HG02642 (cell line): ENCODE measurements around the gene ARNT2.

Experiments used
- ATAC-seq: cut with Tn5 transposase; IDR thresholded peaks from one replicate; pipeline ENCODE4 v1.9.1; 2021; ENCODE audit warnings: mild to moderate bottlenecking; ENCODE audit not compliant: unreplicated experiment, poor library complexity

ARNT2 gene

GRCh38 chr15:80405554-80405850, 1.3 kb downstream of the ARNT2 start:
- no peak for ATAC-seq

- no peak for ATAC-seq
These were observed 1.8 kb downstream of the ARNT2 start for GRCh38 chr15:80405970-80406369.

- ATAC-seq, result no peak
These were observed 7.7 kb downstream of the ARNT2 start for GRCh38 chr15:80411788-80412288.

- ATAC-seq, result no peak
These were observed 10.6 kb downstream of the ARNT2 start for GRCh38 chr15:80414546-80415357.

GRCh38 chr15:80415358-80415670, 11.1 kb downstream of the ARNT2 start:
- no peak for ATAC-seq

- no peak for ATAC-seq
These were observed 12.5 kb downstream of the ARNT2 start for GRCh38 chr15:80416702-80417101.

- no peak for ATAC-seq
These were observed 14.8 kb downstream of the ARNT2 start for GRCh38 chr15:80418892-80419537.

GRCh38 chr15:80419546-80419945, 15.4 kb downstream of the ARNT2 start:
- ATAC-seq, result no peak

- ATAC-seq, result no peak
These were observed 16.5 kb downstream of the ARNT2 start for GRCh38 chr15:80420658-80421057.

GRCh38 chr15:80423215-80423614, 19.0 kb downstream of the ARNT2 start:
- ATAC-seq, result no peak

GRCh38 chr15:80424381-80424780, 20.2 kb downstream of the ARNT2 start:
- no peak for ATAC-seq

- no peak for ATAC-seq
These were observed 22.1 kb downstream of the ARNT2 start for GRCh38 chr15:80426316-80426715.

- ATAC-seq, result no peak
These were observed 25.8 kb downstream of the ARNT2 start for GRCh38 chr15:80429964-80430363.

GRCh38 chr15:80431635-80432344, 27.6 kb downstream of the ARNT2 start:
- ATAC-seq, result no peak

- no peak for ATAC-seq
These were observed 28.1 kb downstream of the ARNT2 start for GRCh38 chr15:80432345-80432702.

- no peak for ATAC-seq
These were observed 29.7 kb downstream of the ARNT2 start for GRCh38 chr15:80433836-80434235.

GRCh38 chr15:80434926-80435720, 30.9 kb downstream of the ARNT2 start:
- no peak for ATAC-seq

- ATAC-seq, result no peak
These were observed 32.5 kb downstream of the ARNT2 start for GRCh38 chr15:80436511-80437307.

- no peak for ATAC-seq
These were observed 33.2 kb downstream of the ARNT2 start for GRCh38 chr15:80437334-80437891.

GRCh38 chr15:80439140-80439539, 35.0 kb downstream of the ARNT2 start:
- no peak for ATAC-seq
